ENCODE data around the gene ZFYVE28.

DNA sequence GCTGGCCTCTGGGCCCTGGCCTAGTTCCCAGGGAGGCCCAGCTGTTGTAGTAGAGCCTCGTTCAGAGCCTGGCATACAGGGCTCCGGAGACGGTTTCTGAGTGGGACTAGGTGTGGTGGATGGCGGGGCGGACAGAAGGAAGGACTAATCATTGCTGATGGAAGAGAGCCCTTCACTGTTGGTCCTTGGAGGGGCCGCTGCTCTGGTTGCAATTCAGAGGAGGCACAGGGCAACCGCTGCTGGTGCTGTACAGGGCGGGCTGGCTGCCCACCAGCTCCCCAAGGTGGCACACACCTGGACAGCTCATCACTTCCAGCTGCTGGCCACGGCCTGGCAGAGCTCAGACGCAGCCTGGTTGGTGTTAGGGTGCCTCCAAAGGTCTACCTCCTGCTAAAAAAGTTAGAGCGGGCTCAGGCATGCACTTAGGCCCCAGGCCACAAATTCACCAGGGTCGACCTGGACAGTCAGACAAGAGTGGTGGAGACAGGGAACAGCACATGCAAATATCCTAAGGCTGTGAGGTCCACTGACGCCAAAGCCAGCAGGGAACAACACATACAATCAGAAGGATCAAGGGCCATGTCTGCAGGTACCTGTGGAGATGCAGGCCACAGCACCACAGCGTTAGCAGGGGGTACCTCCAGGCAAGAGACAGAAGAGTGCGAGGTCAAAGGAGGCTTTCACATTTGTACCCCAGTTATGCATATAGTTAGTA is 43.0 kb upstream of the ZFYVE28 start:
- TF ChIP-seq, protein P1, sequence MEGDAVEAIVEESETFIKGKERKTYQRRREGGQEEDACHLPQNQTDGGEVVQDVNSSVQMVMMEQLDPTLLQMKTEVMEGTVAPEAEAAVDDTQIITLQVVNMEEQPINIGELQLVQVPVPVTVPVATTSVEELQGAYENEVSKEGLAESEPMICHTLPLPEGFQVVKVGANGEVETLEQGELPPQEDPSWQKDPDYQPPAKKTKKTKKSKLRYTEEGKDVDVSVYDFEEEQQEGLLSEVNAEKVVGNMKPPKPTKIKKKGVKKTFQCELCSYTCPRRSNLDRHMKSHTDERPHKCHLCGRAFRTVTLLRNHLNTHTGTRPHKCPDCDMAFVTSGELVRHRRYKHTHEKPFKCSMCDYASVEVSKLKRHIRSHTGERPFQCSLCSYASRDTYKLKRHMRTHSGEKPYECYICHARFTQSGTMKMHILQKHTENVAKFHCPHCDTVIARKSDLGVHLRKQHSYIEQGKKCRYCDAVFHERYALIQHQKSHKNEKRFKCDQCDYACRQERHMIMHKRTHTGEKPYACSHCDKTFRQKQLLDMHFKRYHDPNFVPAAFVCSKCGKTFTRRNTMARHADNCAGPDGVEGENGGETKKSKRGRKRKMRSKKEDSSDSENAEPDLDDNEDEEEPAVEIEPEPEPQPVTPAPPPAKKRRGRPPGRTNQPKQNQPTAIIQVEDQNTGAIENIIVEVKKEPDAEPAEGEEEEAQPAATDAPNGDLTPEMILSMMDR (conservative IDR thresholded peaks at IDR 0.05 in 1 of 2, IDR thresholded peaks at IDR 0.05 in 1 of 2; ENCODE audit: extremely low read depth in 1 of 2, insufficient read depth in 1 of 2, low read depth in 1 of 2, low read length in 2 of 2): no peak
- no peak for TF ChIP-seq EZH2 (IDR thresholded peaks at IDR 0.05; ENCODE audit: borderline replicate concordance, low read length)

Measured in mammary epithelial cell (primary cell).